ENCODE data around the gene WDR35.
A peak's percentile ranks its signal among the peaks of the same experiment; 100 is the strongest.

Gene WDR35

GRCh38 chr2:19873014-19873413 lies 116.9 kb downstream of the WDR35 start:
- H3K9me3 ChIP-seq (ENCODE audit: control insufficient read depth, insufficient read depth, low read length), result no peaks in the 10 kb centered on the region
- H3K4me1 ChIP-seq (ENCODE audit: control insufficient read depth, insufficient read depth, low read length), result no peaks in the 10 kb centered on the region
- no peak overlapping the region for H3K9ac ChIP-seq (ENCODE audit: low read depth, low read length)
- H3K4me3 ChIP-seq (ENCODE audit: low read depth, low read length), result no peak overlapping the region
- peaks cover 22% of the 10 kb centered on the region for H3K27me3 ChIP-seq (ENCODE audit: control insufficient read depth, insufficient read depth, low read length)
- no peaks in the 10 kb centered on the region for H3K36me3 ChIP-seq (ENCODE audit: control insufficient read depth, insufficient read depth, low read length)

- H3K9me3 ChIP-seq (ENCODE audit: control insufficient read depth, insufficient read depth, low read length), result no peaks in the 10 kb centered on the region
- H3K4me3 ChIP-seq (ENCODE audit: low read depth, low read length), result no peak overlapping the region
- H3K4me1 ChIP-seq (ENCODE audit: control insufficient read depth, insufficient read depth, low read length), result no peaks in the 10 kb centered on the region
- H3K9ac ChIP-seq (ENCODE audit: low read depth, low read length), result no peak overlapping the region
- H3K36me3 ChIP-seq (ENCODE audit: control insufficient read depth, insufficient read depth, low read length), result no peaks in the 10 kb centered on the region
- H3K27me3 ChIP-seq (ENCODE audit: control insufficient read depth, insufficient read depth, low read length), result peaks cover 29% of the 10 kb centered on the region
Observed at GRCh38 chr2:19872302-19872701, 117.6 kb downstream of the WDR35 start.

- peaks cover 33% of the 10 kb centered on the region for H3K27me3 ChIP-seq (ENCODE audit: control insufficient read depth, insufficient read depth, low read length)
- H3K4me1 ChIP-seq (ENCODE audit: control insufficient read depth, insufficient read depth, low read length), result no peaks in the 10 kb centered on the region
- H3K36me3 ChIP-seq (ENCODE audit: control insufficient read depth, insufficient read depth, low read length), result no peaks in the 10 kb centered on the region
- H3K4me3 ChIP-seq (ENCODE audit: low read depth, low read length), result no peak overlapping the region
- H3K9ac ChIP-seq (ENCODE audit: low read depth, low read length), result no peak overlapping the region
- no peaks in the 10 kb centered on the region for H3K9me3 ChIP-seq (ENCODE audit: control insufficient read depth, insufficient read depth, low read length)
Observed at GRCh38 chr2:19871836-19872235, 118.1 kb downstream of the WDR35 start.

DNA sequence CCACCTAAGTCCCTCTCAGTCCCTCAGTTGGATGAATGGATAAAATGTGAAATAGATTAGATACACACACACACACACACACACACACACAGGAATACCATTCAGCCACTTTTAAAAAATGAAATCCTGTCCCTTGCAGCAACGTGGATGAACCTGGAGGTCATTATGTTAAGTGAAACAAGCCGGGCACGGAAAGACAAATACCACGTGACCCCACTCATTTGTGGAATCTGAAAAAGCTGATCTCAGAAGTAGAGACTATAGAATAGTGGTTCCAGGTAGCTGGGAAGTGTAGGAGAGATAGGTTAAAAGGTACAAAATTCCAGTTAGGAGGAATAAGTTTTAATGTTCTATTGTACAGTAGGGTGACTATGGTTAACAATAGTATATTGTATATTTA lies 119.1 kb downstream of the WDR35 start:
- no peaks in the 10 kb centered on the region for H3K9me3 ChIP-seq (ENCODE audit: control insufficient read depth, insufficient read depth, low read length)
- H3K4me3 ChIP-seq (ENCODE audit: low read depth, low read length), result no peak overlapping the region
- no peaks in the 10 kb centered on the region for H3K36me3 ChIP-seq (ENCODE audit: control insufficient read depth, insufficient read depth, low read length)
- H3K27me3 ChIP-seq (ENCODE audit: control insufficient read depth, insufficient read depth, low read length), result peaks cover 38% of the 10 kb centered on the region
- H3K9ac ChIP-seq (ENCODE audit: low read depth, low read length), result no peak overlapping the region
- H3K4me1 ChIP-seq (ENCODE audit: control insufficient read depth, insufficient read depth, low read length), result no peaks in the 10 kb centered on the region

GRCh38 chr2:19868701-19869580 lies 121.0 kb downstream of the WDR35 start:
- H3K36me3 ChIP-seq (ENCODE audit: control insufficient read depth, insufficient read depth, low read length), result no peaks in the 10 kb centered on the region
- no peak overlapping the region for H3K9ac ChIP-seq (ENCODE audit: low read depth, low read length)
- peaks cover 43% of the 10 kb centered on the region for H3K27me3 ChIP-seq (ENCODE audit: control insufficient read depth, insufficient read depth, low read length)
- H3K4me1 ChIP-seq (ENCODE audit: control insufficient read depth, insufficient read depth, low read length), result no peaks in the 10 kb centered on the region
- H3K4me3 ChIP-seq (ENCODE audit: low read depth, low read length), result peak overlapping the region; percentile 57
- no peaks in the 10 kb centered on the region for H3K9me3 ChIP-seq (ENCODE audit: control insufficient read depth, insufficient read depth, low read length)

DNA sequence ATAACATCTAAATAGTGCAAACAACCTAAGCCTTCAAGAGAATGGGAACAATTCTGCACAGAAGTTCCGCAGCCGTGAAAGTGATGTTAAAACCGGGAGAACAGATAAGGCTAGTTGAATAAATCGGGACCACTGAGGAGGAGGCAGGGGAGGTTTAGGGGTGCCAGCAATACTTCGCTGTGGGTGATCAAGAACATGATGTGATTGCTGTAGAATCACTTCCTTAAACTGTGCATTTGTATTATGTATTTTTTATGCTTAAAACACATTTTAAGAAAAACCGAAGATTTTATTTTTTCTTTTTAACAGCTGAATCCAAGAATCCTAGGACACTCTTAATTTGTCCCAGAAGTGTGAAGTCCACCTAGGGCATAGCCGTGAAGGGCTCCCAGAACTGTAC lies 121.7 kb downstream of the WDR35 start:
- H3K27me3 ChIP-seq (ENCODE audit: control insufficient read depth, insufficient read depth, low read length), result peaks cover 43% of the 10 kb centered on the region
- no peaks in the 10 kb centered on the region for H3K4me1 ChIP-seq (ENCODE audit: control insufficient read depth, insufficient read depth, low read length)
- H3K9me3 ChIP-seq (ENCODE audit: control insufficient read depth, insufficient read depth, low read length), result no peaks in the 10 kb centered on the region
- no peak overlapping the region for H3K9ac ChIP-seq (ENCODE audit: low read depth, low read length)
- H3K36me3 ChIP-seq (ENCODE audit: control insufficient read depth, insufficient read depth, low read length), result no peaks in the 10 kb centered on the region
- H3K4me3 ChIP-seq (ENCODE audit: low read depth, low read length), result peak overlapping the region; percentile 57

GRCh38 chr2:19866771-19867170 lies 123.1 kb downstream of the WDR35 start:
- H3K9ac ChIP-seq (ENCODE audit: low read depth, low read length), result no peak overlapping the region
- H3K4me1 ChIP-seq (ENCODE audit: control insufficient read depth, insufficient read depth, low read length), result no peaks in the 10 kb centered on the region
- no peaks in the 10 kb centered on the region for H3K36me3 ChIP-seq (ENCODE audit: control insufficient read depth, insufficient read depth, low read length)
- no peaks in the 10 kb centered on the region for H3K9me3 ChIP-seq (ENCODE audit: control insufficient read depth, insufficient read depth, low read length)
- H3K27me3 ChIP-seq (ENCODE audit: control insufficient read depth, insufficient read depth, low read length), result peaks cover 43% of the 10 kb centered on the region
- no peak overlapping the region for H3K4me3 ChIP-seq (ENCODE audit: low read depth, low read length)

GRCh38 chr2:19865151-19865550 lies 124.8 kb downstream of the WDR35 start:
- Histone ChIP-seq H3K9me3 (ENCODE audit: control insufficient read depth, insufficient read depth, low read length) (no peaks in the 10 kb centered on the region), H3K4me3 (ENCODE audit: low read depth, low read length) (no peak overlapping the region), H3K27me3 (ENCODE audit: control insufficient read depth, insufficient read depth, low read length) (peaks cover 41% of the 10 kb centered on the region), H3K9ac (ENCODE audit: low read depth, low read length) (no peak overlapping the region), H3K36me3 (ENCODE audit: control insufficient read depth, insufficient read depth, low read length) (no peaks in the 10 kb centered on the region), H3K4me1 (ENCODE audit: control insufficient read depth, insufficient read depth, low read length) (no peaks in the 10 kb centered on the region)

DNA sequence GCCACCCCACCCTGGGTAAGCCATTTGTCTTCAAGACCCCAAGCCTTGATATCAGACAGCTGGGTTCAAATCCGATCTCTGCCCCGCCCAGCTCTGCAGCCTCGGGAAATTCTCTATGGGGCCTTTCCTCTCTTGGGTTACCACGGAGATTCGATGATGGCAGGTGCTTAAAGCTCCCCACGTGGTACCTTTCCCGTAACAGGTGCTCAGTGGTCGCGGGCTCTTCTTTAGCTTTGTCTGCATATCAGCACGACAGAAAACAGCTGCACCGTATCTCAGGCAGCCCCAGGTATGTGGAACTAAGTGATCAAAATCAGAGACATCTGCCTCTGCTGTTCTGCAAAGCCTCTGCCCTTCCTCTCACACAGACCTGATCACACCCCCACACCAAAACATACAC lies 125.5 kb downstream of the WDR35 start:
- Histone ChIP-seq H3K27me3 (ENCODE audit: control insufficient read depth, insufficient read depth, low read length) (peaks cover 34% of the 10 kb centered on the region), H3K36me3 (ENCODE audit: control insufficient read depth, insufficient read depth, low read length) (no peaks in the 10 kb centered on the region), H3K9ac (ENCODE audit: low read depth, low read length) (no peak overlapping the region), H3K9me3 (ENCODE audit: control insufficient read depth, insufficient read depth, low read length) (no peaks in the 10 kb centered on the region), H3K4me1 (ENCODE audit: control insufficient read depth, insufficient read depth, low read length) (no peaks in the 10 kb centered on the region), H3K4me3 (ENCODE audit: low read depth, low read length) (no peak overlapping the region)

DNA sequence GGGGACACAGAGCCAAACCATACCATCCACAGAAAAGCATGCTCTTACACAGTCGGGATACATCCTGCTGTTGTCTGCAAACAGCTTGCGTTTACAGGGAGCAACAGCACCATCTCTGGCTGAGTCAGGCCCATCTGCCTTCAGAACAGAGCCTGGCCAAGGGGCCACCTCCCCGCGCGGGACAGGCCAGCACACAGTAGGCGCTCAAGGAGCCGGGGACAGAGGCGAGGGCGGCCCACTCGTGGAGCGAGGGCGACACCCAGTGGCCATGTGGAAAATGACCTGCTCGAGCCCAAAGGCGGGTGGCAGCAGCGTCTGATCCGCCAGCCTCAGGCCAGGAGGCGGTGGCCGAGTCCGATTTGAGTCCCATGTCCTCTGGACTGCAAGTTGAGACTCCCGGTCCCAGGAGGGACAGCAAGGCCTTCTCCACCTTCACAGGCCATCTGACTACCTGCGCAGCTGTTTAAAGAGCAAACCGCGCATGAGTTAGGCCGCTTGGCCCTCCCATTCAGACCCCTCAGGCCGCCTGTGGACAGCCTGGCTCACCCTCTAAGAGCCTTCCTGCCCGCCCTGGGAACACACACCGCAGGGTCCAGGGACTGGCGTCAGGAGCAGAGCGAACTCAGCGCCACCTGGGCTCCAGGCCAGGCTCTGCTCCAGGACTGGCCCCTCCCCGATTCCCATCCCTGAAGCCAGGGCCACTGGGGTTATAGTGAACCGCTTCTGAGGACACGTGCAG lies 126.4 kb downstream of the WDR35 start:
- Histone ChIP-seq H3K27me3 (ENCODE audit: control insufficient read depth, insufficient read depth, low read length) (peaks cover 26% of the 10 kb centered on the region), H3K4me1 (ENCODE audit: control insufficient read depth, insufficient read depth, low read length) (no peaks in the 10 kb centered on the region), H3K9ac (ENCODE audit: low read depth, low read length) (no peak overlapping the region), H3K36me3 (ENCODE audit: control insufficient read depth, insufficient read depth, low read length) (no peaks in the 10 kb centered on the region), H3K9me3 (ENCODE audit: control insufficient read depth, insufficient read depth, low read length) (no peaks in the 10 kb centered on the region), H3K4me3 (ENCODE audit: low read depth, low read length) (peak overlapping the region; percentile 63)

DNA sequence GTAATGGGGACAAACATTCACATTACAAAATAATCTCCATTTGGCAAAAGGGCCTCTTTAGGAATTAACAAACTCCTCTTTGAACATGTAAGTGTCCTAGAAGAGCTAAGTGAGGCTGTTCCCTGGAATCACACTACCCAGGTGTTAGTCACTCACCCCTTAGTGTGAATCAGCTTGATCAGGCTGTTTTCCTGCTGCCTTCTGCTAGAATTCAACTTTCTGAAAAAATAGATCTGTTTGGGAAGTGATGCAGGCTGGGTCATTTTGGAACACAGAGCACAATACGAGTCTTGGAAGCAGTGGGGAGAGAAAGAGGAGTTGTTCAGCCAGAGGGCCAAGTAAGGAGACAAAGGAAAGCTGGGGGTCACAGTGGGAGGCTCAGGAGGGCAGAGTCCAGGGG lies 128.1 kb downstream of the WDR35 start:
- Histone ChIP-seq H3K9me3 (ENCODE audit: control insufficient read depth, insufficient read depth, low read length) (no peaks in the 10 kb centered on the region), H3K4me1 (ENCODE audit: control insufficient read depth, insufficient read depth, low read length) (no peaks in the 10 kb centered on the region), H3K27me3 (ENCODE audit: control insufficient read depth, insufficient read depth, low read length) (peaks cover 10% of the 10 kb centered on the region), H3K9ac (ENCODE audit: low read depth, low read length) (no peak overlapping the region), H3K4me3 (ENCODE audit: low read depth, low read length) (no peak overlapping the region), H3K36me3 (ENCODE audit: control insufficient read depth, insufficient read depth, low read length) (no peaks in the 10 kb centered on the region)

All from iPS-15b (cell line).